Skeletal muscle cell (primary cell): ENCODE results near the gene PROK1.

Experiments used
- DNase-seq: peaks from one replicate; pipeline ENCODE4 v3.0.0-alpha.2; 2010; ENCODE audit warnings: low read depth
- H3K4me3 ChIP-seq: 2 replicates; pipeline ENCODE4 v1.5.1; 2011; ENCODE audit warnings: low read depth, mild to moderate bottlenecking, control low read depth, low read length, moderate library complexity

The PROK1 gene

DNA sequence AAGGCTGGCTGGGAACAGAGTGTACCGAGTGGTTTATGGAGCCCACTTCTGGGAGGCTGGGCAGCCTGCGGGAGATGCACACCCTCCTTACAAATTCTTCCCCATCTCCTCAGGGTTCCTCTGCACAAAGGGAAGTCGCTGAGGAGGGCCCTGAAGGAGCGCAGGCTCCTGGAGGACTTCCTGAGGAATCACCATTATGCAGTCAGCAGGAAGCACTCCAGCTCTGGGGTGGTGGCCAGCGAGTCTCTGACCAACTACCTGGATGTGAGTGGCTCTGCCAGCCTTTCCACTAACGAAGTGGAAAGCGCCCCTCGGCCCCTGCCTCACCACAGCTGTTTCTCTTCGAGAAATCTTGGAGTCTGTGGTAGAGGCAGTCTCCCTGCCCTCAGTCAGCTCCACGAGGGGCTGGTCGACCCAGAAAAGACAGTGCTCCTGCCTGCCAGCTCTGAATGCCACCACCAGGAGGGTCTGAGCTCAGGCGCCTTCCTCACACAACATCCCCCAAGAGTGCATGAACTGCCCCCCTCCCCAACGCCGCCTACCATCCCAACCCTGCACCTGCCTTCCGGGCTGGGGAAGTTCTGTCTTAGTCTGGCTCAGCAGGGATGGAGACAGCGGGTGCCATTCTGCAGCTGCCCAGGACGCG, 31.8 kb downstream of the PROK1 start:
- H3K4me3 ChIP-seq, result no peak overlapping the region
- DNase-seq, result no peak

DNA sequence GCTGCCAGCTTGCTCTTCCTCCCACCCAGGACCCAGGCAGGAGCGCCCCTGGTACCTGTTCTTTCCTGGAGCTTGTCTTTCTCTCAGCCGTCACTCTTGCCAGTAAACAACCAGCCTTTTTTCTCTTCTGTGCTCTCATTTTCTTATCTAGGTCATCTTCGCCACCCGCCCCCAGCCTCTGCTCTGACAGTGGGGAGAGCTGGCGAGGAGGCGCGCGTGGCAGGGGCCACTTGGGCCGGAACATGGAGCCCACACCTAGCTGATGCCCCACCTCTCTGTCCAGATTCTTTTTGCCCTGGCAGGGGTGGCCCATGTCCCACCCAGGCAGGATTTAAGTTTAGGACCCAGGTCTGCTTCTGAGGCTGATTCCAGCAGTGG, 32.3 kb downstream of the PROK1 start:
- no peak overlapping the region for H3K4me3 ChIP-seq
- DNase-seq, result no peak

- no peak for DNase-seq
- no peak overlapping the region for H3K4me3 ChIP-seq
Measured at GRCh38 chr1:110484801-110485200, 33.9 kb downstream of the PROK1 start.

- no peak overlapping the region for H3K4me3 ChIP-seq
- no peak for DNase-seq
Measured at GRCh38 chr1:110485725-110486124, 34.8 kb downstream of the PROK1 start.

DNA sequence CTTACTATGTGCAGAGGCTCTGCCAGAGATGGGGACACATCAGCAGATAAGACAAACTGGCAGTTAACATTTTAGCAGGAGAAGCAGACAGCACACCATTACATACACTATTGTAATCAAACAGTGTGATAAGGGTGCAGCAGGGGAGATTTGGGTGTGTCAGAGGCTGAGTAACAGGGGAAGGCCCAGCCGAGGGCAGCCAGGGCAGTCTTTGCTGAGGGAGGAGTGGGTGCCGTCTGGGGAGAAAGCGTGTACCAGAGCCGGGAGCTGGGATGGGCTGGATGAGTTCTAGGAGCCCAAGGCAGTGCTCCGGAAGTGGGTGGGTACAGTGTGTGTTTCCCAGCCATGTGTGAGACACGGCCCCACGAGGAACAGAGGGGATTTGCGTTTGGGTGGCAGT, 36.8 kb downstream of the PROK1 start:
- no peak overlapping the region for H3K4me3 ChIP-seq

GRCh38 chr1:110488161-110488560, 37.2 kb downstream of the PROK1 start:
- no peak for DNase-seq
- no peak overlapping the region for H3K4me3 ChIP-seq

More for the DNA sequence above, 36.8 kb downstream of the PROK1 start:
- no peak for DNase-seq

GRCh38 chr1:110488867-110489266, 37.9 kb downstream of the PROK1 start:
- no peak for DNase-seq
- no peak overlapping the region for H3K4me3 ChIP-seq

DNA sequence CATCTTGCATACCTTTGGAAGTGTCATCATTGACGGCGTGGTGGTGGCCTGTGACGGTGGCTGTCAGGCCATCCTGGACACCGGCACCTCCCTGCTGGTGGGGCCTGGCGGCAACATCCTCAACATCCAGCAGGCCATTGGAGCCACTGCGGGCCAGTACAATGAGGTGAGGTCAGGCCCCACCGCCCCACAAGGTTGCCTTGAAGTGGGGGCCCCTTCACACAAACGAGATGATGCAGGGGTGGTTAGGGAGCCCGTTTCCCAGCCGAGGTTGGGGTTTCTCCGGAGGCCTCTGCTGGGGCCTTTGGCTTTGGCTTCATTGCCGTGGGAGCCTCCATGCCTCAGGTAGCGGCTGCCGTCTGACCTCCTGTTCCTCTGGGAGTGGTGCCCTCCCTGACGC, 38.5 kb downstream of the PROK1 start:
- no peak overlapping the region for H3K4me3 ChIP-seq
- DNase-seq, result no peak

GRCh38 chr1:110489973-110490542, 39.1 kb downstream of the PROK1 start:
- H3K4me3 ChIP-seq, result no peak overlapping the region
- no peak for DNase-seq

DNA sequence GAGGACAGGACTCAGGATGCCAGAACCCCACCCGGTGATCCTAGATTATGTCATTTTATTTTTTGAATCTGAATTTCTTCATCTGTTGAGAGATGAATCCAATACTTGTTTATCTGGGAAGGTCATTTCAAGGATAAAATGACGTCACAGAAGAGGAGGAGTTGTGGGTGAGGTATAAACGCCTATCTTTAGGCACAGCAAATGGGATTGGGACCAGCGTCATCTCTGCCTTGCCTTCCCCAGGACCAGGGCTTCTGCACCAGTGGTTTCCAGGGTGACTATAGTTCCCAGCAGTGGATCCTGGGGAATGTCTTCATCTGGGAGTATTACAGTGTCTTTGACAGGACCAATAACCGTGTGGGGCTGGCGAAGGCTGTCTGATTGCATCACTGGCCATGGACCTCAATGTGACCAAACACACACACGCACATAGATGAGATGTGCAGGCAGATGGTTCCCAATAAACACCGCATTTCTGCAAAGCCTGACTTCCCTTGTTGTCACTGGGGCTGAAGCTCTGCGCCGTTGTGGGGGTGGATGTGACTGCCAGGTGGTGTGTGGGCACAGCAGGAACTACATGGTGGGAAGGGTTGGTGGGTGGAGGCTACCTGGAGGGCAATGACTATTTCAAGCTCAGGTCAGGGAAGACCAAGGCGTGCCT, 40.0 kb downstream of the PROK1 start:
- no peak overlapping the region for H3K4me3 ChIP-seq
- no peak for DNase-seq

GRCh38 chr1:110492573-110492972, 41.6 kb downstream of the PROK1 start:
- no peak overlapping the region for H3K4me3 ChIP-seq
- no peak for DNase-seq

DNA sequence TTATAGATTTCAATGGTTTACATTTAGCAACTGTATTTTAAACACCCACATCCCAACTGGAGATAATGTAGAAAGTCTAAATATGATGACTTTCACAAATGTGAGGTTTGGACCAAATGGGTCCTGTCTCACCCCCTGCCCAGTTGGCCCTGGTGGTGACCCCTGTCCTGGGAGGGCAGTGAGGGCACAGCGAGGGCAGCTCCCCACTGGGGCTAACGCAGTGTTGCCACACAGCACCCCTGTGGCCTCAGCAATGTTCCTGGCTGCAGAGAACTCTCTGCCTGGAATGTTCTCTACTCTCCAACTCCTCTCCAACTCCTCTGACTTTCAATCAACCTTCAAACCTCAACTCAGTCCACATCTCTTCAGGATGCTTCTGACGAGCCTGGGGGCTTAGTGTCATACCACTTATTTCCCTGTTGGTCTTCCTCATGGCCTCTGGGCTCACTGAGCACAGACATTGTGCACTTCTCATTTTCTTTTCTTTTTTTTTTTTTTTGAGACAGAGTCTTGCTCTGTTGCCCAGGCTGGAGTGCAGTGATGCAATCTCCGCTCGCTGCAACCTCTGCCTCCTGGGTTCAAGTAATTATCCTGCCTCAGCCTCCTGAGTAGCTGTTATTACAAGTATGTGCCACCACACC, 42.2 kb downstream of the PROK1 start:
- H3K4me3 ChIP-seq, result no peak overlapping the region
- no peak for DNase-seq

DNA sequence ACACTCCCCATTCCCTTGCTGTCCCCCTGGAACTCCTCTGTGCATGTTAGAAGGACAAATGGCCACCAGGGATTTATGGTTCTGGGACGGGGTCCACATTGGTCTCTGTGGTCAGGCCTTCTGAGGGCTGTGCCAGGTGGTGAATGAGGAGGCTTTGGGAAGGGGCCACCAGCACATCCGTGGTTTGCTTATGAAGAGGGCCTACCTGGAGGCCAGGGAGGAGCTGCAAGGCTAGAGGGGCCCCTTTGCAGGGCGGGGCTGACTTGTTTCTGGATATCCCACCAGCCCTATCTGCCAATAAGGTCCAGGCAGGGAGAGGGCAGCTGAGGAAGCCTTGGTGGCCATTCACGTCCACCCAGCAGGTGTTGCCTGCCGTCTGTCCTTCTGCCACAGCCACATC, 43.1 kb downstream of the PROK1 start:
- no peak overlapping the region for H3K4me3 ChIP-seq
- no peak for DNase-seq

DNA sequence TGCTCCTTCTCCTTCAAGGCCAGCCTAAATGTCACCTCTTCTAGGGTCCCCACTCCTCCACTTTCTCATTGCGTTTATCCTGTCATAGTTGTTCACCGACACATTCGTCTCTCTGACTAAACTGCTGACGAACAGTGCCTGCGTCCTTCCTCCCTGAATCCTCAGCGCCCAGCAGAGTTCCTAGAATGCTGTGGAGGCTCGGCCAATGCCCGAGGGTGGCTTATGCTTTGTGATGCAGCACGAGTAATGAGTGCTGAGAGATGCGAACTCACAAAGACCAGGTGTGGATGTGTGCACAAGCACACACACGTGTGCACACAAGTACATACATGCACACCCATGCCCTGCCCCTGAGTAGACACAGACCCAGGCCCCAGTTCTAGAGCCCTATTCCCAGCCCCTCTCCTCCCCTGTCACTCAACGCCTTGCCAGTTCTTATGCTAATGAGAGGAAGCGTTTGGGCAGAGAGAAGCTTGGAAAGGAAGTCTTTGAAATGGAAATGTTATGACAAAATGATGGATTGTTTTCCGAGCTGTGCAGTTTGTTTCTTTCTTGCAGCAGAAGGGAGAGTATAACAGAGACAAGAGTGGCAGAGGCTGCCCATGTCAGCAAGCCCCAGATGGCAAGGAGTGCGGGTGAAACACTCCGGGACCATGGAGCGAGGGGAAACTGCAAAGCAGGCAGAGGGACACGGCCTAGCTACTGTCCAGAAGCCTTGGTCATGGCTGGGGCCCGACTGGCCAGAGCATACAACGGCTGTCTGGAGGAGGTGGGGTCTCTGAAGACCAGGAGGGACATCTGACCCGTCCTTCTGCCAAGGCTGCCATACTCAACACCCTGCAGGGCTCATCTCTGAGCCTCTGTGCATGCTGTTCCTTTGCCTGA, 43.8 kb downstream of the PROK1 start:
- H3K4me3 ChIP-seq, result no peak overlapping the region
- no peak for DNase-seq

GRCh38 chr1:110495926-110496600, 45.1 kb downstream of the PROK1 start:
- DNase-seq, result peak; percentile 22
- H3K4me3 ChIP-seq, result no peak overlapping the region

DNA sequence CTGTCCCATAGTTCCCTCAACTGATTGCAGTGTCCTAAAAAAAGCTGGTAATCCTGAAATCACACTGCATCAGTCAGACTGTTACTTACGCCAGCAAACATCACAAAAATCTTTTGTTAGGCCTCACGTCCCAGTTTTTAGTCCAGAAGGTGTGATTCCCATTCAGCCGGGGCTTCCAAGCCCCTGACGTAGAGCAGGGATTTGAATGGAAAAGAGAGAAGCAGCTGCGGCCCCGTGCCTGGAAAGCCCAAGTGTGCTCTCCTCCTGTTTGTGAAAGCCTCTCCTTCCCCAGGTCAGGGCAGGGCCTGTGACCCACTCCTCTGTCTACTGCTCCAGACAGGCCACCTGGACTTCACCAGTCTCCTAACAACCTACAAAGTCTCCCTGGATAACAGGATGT, 47.3 kb downstream of the PROK1 start:
- no peak for DNase-seq
- no peak overlapping the region for H3K4me3 ChIP-seq

DNA sequence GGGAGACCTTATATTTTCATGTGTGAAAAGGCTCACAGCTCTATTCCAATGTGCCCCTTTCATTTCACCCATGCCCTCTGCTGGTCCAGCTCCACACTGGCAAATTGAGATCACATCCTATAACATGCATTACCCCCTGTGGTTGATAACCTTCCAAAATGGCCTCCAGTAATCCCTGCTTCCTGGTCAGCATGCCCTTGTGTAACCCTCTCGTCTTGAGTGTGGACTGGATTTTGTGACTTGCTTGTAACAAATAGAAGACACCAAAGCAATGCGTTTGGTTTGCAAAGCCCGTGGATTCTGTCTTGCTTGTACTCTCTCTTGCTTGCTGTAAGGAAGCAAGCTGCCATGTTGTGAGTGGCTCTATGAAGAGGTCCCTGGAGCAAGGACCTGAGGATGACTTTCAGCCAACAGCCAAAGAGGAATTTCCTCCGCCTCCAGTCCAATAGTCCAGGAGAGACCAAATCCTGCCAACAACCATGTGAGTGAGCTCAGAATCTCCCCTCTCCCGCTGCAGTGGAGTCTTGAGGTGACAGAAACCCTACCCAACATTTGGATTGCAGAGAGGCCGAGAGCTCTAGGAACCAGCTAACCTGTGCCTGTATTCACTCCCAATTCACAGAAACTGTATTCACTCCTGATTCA, 50.7 kb downstream of the PROK1 start:
- H3K4me3 ChIP-seq, result no peak overlapping the region
- no peak for DNase-seq

DNA sequence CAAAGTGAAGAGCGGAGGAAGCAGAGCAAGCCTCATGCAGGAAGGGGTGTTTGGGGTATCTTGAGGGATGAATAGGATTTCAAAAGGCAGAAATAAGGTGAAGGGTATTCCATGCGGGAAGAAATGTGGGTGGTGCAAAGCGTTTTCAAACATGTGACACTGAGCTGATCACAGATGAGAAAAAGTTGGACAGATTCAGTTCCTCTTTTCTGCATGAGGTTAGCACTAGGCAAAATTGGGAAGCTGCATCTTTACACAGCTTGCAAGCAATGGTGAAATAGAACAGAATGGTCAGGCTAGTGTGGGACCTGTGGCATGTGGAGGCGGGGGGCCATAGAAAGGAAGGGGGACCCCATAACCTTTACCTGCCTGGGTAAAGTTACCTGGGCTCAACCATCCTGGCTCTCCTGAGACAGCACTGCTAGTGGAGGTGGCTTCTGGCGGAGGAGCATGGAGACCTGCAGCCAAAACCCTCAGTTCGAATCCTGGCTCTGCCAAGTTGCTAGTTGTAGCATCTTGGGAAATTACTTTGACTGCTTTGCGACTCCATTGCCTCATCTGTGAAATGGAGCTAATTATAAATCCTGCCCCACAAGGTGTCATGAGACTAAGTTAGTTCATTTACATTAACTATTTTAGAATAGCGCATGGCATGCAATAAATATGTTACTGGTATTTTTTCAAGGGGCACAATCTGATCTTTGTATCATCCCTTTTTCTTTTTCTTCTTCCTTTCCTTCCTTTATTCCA, 51.6 kb downstream of the PROK1 start:
- DNase-seq, result no peak
- no peak overlapping the region for H3K4me3 ChIP-seq
